H1 (cell line): Measurements from ENCODE around the gene COL4A2.

Experiments used
- BACH1 ChIP-seq: IDR thresholded peaks from 2 replicates; pipeline ENCODE4 v1.6.1; 2012; ENCODE audit warnings: low read length, improper control_type of control experiment
- BRCA1 ChIP-seq: IDR thresholded peaks from 2 replicates; pipeline ENCODE4 v1.6.1; 2012; ENCODE audit warnings: low read depth, low read length, improper control_type of control experiment
- CHD2 ChIP-seq: IDR thresholded peaks from 2 replicates; pipeline ENCODE4 v1.6.1; 2012; ENCODE audit warnings: low read length, improper control_type of control experiment
- EZH2 ChIP-seq: fragments of 200-600 bp; sonication (generic); IDR thresholded peaks from 2 replicates; pipeline ENCODE4 v1.7.1; 2012; ENCODE audit warnings: low read depth, mild to moderate bottlenecking, moderate library complexity, low read length, inconsistent platforms; ENCODE audit not compliant: severe bottlenecking
- HDAC6 ChIP-seq: IDR thresholded peaks from one replicate; pipeline ENCODE4 v1.7.1; 2012; ENCODE audit warnings: low read depth, mild to moderate bottlenecking, inconsistent platforms, low read length, moderate library complexity
- POLR2AphosphoS5 ChIP-seq: IDR thresholded peaks from 2 replicates; pipeline ENCODE4 v1.6.1; 2011; ENCODE audit warnings: low read depth, low read length
- SIX5 ChIP-seq: IDR thresholded peaks from 2 replicates; pipeline ENCODE4 v1.6.1; 2011; ENCODE audit warnings: mild to moderate bottlenecking, low read depth, low read length
- SRF ChIP-seq: IDR thresholded peaks from 2 replicates; pipeline ENCODE4 v1.6.1; 2011; ENCODE audit warnings: mild to moderate bottlenecking, low read depth, low read length, moderate library complexity
- TAF1 ChIP-seq: IDR thresholded peaks from 2 replicates; pipeline ENCODE4 v1.6.1; 2011; ENCODE audit warnings: mild to moderate bottlenecking, low read depth, low read length
- USF2 ChIP-seq: IDR thresholded peaks from 2 replicates; pipeline ENCODE4 v1.6.1; 2011; ENCODE audit warnings: low read length, improper control_type of control experiment
- TF ChIP-seq, protein P1 (sequence below), 3 experiments: IDR thresholded peaks; 1 replicate in 2 of 3; 2 replicates in 1 of 3; pipeline versions ENCODE4 v1.5.1 to v1.6.1; 2011; ENCODE audit warnings: low read length in 3 of 3, mild to moderate bottlenecking in 3 of 3, inconsistent platforms in 2 of 3, low read depth in 1 of 3, moderate library complexity in 1 of 3; ENCODE audit not compliant: insufficient read depth in 1 of 3; ENCODE audit errors: control extremely low read depth in 1 of 3

DNA sequence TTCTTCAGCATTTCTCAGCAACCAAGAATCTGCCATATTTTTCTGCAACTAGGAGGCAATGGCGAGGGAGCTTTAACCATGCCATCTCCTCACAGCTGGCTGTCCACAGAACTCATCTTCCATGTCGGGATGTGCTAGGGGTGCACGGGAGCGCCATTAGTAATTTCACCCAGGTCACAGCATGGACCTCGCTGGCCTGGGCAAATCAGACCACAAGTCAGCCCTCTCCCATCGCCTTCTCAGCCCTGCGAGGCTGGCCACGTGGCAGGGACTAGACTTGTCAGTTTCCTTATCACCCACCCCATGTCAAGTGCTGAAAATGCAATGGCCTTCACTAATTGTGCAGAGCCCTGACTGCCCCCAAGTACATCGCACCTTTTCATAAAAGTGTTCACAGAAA is 15.8 kb upstream of the COL4A2 start:
- no peak for TF ChIP-seq POLR2AphosphoS5
- TF ChIP-seq EZH2: no peak
- TF ChIP-seq, protein P1, sequence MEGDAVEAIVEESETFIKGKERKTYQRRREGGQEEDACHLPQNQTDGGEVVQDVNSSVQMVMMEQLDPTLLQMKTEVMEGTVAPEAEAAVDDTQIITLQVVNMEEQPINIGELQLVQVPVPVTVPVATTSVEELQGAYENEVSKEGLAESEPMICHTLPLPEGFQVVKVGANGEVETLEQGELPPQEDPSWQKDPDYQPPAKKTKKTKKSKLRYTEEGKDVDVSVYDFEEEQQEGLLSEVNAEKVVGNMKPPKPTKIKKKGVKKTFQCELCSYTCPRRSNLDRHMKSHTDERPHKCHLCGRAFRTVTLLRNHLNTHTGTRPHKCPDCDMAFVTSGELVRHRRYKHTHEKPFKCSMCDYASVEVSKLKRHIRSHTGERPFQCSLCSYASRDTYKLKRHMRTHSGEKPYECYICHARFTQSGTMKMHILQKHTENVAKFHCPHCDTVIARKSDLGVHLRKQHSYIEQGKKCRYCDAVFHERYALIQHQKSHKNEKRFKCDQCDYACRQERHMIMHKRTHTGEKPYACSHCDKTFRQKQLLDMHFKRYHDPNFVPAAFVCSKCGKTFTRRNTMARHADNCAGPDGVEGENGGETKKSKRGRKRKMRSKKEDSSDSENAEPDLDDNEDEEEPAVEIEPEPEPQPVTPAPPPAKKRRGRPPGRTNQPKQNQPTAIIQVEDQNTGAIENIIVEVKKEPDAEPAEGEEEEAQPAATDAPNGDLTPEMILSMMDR (IDR thresholded peaks at IDR 0.05; ENCODE audit: control extremely low read depth in 1 of 3, insufficient read depth in 1 of 3, low read depth in 1 of 3, low read length in 3 of 3): no peak
- TF ChIP-seq BACH1: no peak
- no peak for TF ChIP-seq BRCA1
- TF ChIP-seq SIX5: no peak
- TF ChIP-seq USF2: no peak
- no peak for TF ChIP-seq TAF1
- TF ChIP-seq SRF: no peak
- no peak for TF ChIP-seq HDAC6
- no peak for TF ChIP-seq CHD2
